ENCODE measurements around the gene AATF. TPM values are rescaled to one million over a fixed set of nuclear protein-coding genes. Genes with fewer than 3 reads are reported as not detected.

Gene AATF
- total and polyA plus RNA-seq, 4 experiments from 2014 or later = 52.0 to 89.4 (median 60.8) TPM

DNA sequence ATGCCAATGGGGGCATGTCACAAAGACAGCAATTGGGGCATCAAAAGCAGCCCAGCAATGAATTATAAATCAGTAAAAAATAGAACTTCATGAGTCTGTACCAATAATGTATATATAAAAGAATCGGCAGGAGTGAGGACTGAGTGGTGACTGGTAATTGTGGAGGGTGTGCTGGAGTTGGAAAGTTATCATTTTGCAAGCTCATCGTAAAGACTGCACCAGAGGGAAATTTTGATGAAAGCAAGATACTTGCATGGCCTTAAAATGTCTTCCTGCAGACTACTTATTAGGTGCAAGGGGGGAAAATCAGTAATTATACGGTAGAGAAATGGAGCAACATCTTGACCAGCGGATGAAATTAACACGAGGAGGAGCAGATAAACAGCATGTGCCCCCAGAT is 138.9 kb downstream of the AATF start:
- peaks cover 0 to 19% of the 10 kb centered on the region in 2 donors for H3K36me3 Mint-ChIP-seq
- no peak for DNase-seq
- no peaks in the 10 kb centered on the region for H3K9me3 Mint-ChIP-seq
- peaks cover 43% of the 10 kb centered on the region for H3K4me1 ChIP-seq (ENCODE audit: insufficient read depth, low read length)
- no peaks in the 10 kb centered on the region for H3K9me3 ChIP-seq (ENCODE audit: control insufficient read depth in 1 of 2, low read length in 2 of 2)
- H3K27me3 ChIP-seq (ENCODE audit: insufficient read depth, low read length) = no peaks in the 10 kb centered on the region
- H3K4me1 Mint-ChIP-seq = peaks cover 36 to 62% (median 43%) of the 10 kb centered on the region in 4 donors
- no peaks in the 10 kb centered on the region for H3K27me3 Mint-ChIP-seq
- POLR2A ChIA-PET (ENCODE audit: partially characterized antibody) = no interaction called here
- no peak overlapping the region for H3K4me3 ChIP-seq (ENCODE audit: low read length in 2 of 2)
- H3K27ac Mint-ChIP-seq = peak overlapping the region in 5 of 7 donors; percentile 25 to 84 (median 61)
- intact Hi-C loops (cut with micrococcal nuclease) = no loop called here
- peak overlapping the region in 4 of 8 donors; percentile 54 to 63 (median 56) for H3K4me3 Mint-ChIP-seq
- H3K27ac ChIP-seq (ENCODE audit: low read depth, low read length) = no peak overlapping the region
- CTCF ChIA-PET (ENCODE audit: partially characterized antibody) = no interaction called here
- H3K36me3 ChIP-seq (ENCODE audit: insufficient read depth, low read length) = no peaks in the 10 kb centered on the region

DNA sequence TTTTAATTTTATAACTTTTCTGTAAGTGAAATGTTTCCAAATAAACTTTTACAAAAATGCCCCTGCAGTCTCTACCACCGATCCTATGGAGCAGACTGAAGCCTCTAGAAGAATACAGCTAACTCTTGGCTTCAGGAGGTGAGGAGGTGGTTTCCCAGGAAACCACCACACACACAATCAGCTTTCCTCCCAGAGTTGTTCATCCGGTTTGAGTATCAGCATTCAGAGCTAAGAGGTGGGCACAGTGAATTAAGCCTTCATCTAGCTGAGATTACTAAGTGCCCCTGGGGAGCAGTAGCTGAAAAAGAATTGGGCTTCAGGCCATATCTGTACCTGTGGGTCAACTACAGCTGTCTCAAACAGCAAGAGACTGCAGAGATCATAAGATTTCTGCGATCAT is 139.7 kb downstream of the AATF start:
- Histone ChIP-seq H3K27ac (ENCODE audit: low read depth, low read length) (peak overlapping the region; percentile 71), H3K27me3 (ENCODE audit: insufficient read depth, low read length) (no peaks in the 10 kb centered on the region), H3K4me3 (ENCODE audit: low read length in 2 of 2) (no peak overlapping the region), H3K9me3 (ENCODE audit: control insufficient read depth in 1 of 2, low read length in 2 of 2) (no peaks in the 10 kb centered on the region), H3K4me1 (ENCODE audit: insufficient read depth, low read length) (peaks cover 43% of the 10 kb centered on the region), H3K36me3 (ENCODE audit: insufficient read depth, low read length) (no peaks in the 10 kb centered on the region)
- Mint-ChIP-seq H3K27me3 (no peaks in the 10 kb centered on the region), H3K36me3 (peaks cover 0 to 25% of the 10 kb centered on the region in 2 donors), H3K27ac (peak overlapping the region; percentile 25 to 97 (median 84)), H3K4me3 (peak overlapping the region in 4 of 8 donors; percentile 57 to 85 (median 68)), H3K4me1 (peaks cover 36 to 62% (median 43%) of the 10 kb centered on the region in 4 donors), H3K9me3 (no peaks in the 10 kb centered on the region)
- POLR2A ChIA-PET (ENCODE audit: partially characterized antibody) = no interaction called here
- CTCF ChIA-PET (ENCODE audit: partially characterized antibody) = interaction anchor here (1.2 kb wide), 1 partner anchor 41 kb away, joined by 5 read pairs; no protein-coding TSS in a partner anchor
- peak; percentile 21 to 60 (median 33) for DNase-seq
- intact Hi-C loops (cut with micrococcal nuclease) = no loop called here

DNA sequence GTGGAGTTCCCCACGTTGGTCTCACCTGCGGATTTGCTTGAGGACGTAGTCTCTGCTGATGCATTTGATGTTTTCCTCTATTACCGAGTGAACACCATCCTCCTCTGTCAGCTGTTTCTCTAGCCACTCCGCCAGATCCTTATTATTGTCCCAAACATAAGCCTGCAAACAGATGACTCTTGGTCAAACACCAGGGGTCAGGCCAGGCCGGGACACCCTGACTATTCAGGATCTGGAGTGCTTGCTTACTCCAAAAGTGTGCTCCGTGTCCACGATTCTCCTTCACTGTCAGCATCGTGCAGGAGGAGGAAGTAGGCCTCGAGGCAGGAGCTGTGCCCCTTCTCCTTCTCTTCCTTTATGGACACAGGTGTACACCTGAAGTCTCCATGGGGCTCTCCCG is 140.2 kb downstream of the AATF start:
- peak overlapping the region in 6 of 8 donors; percentile 11 to 85 (median 60) for H3K4me3 Mint-ChIP-seq
- Histone ChIP-seq H3K27ac (ENCODE audit: low read depth, low read length) (peak overlapping the region; percentile 71), H3K9me3 (ENCODE audit: control insufficient read depth in 1 of 2, low read length in 2 of 2) (no peaks in the 10 kb centered on the region), H3K36me3 (ENCODE audit: insufficient read depth, low read length) (no peaks in the 10 kb centered on the region), H3K4me1 (ENCODE audit: insufficient read depth, low read length) (peaks cover 43% of the 10 kb centered on the region), H3K4me3 (ENCODE audit: low read length in 2 of 2) (no peak overlapping the region), H3K27me3 (ENCODE audit: insufficient read depth, low read length) (no peaks in the 10 kb centered on the region)
- H3K4me1 Mint-ChIP-seq = peaks cover 36 to 63% (median 43%) of the 10 kb centered on the region in 4 donors
- DNase-seq = no peak
- no peaks in the 10 kb centered on the region for H3K27me3 Mint-ChIP-seq
- intact Hi-C loops (cut with micrococcal nuclease) = no loop called here
- CTCF ChIA-PET (ENCODE audit: partially characterized antibody) = interaction anchor here (1.2 kb wide), 1 partner anchor 41 kb away, joined by 5 read pairs; no protein-coding TSS in a partner anchor
- H3K27ac Mint-ChIP-seq = peak overlapping the region; percentile 84 to 97 (median 95)
- H3K9me3 Mint-ChIP-seq = no peaks in the 10 kb centered on the region
- peaks cover 1 to 28% of the 10 kb centered on the region in 2 donors for H3K36me3 Mint-ChIP-seq
- POLR2A ChIA-PET (ENCODE audit: partially characterized antibody) = no interaction called here

DNA sequence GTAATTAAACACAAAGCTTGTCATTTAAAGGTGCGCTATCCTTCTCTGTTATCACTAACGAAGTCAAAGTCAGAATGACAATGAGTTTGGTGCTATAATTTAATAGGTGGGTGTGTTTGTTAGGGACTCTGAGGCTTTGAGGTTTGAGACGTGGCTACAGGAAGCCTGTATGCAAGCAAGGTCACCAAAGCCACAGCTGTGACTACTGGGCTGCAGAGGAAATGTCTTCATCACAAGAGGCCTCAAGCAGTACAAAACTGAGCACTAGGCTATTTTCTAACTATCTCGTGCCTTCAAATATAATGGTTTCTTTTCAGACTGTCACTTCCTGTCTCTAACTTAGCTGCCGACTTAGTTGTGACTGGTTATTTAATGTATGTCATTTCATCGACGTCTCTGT is 141.2 kb downstream of the AATF start:
- POLR2A ChIA-PET (ENCODE audit: partially characterized antibody) = interaction anchor here (1.3 to 1.4 kb wide), 2 partner anchors 9 to 12 kb away, joined by 3 read pairs; no protein-coding TSS in a partner anchor

DNA sequence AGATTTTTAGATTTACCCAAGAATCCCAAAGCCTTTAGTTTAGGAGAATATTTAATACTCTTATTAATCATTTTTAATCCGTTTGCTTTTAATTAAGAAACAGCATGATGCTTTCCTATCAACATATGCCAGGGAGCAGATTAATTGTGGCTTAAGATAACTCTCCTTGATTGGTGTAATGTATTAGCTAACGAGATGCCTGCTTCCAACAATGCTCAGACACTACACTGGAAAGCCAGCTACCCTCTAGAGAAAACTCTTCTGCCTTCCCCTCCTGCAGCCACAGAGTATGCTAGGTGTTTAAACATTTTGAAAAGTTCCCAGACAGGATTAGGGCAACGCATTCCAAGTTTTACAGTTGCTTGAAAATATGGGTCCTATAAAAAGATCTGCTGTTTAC is 142.2 kb downstream of the AATF start:
- peaks cover 14 to 32% of the 10 kb centered on the region in 2 donors for H3K36me3 Mint-ChIP-seq
- intact Hi-C loops (cut with micrococcal nuclease) = no loop called here
- Histone ChIP-seq H3K4me1 (ENCODE audit: insufficient read depth, low read length) (peaks cover 43% of the 10 kb centered on the region), H3K27me3 (ENCODE audit: insufficient read depth, low read length) (no peaks in the 10 kb centered on the region), H3K9me3 (ENCODE audit: control insufficient read depth in 1 of 2, low read length in 2 of 2) (no peaks in the 10 kb centered on the region), H3K36me3 (ENCODE audit: insufficient read depth, low read length) (peaks cover 2% of the 10 kb centered on the region), H3K4me3 (ENCODE audit: low read length in 2 of 2) (no peak overlapping the region), H3K27ac (ENCODE audit: low read depth, low read length) (peak overlapping the region; percentile 71)
- ChIA-PET POLR2A (ENCODE audit: partially characterized antibody) (interaction anchor here (1.4 kb wide), 1 partner anchor 11 kb away, joined by 3 read pairs; no protein-coding TSS in a partner anchor), CTCF (ENCODE audit: partially characterized antibody) (interaction anchor here (1.5 kb wide), 1 partner anchor 32 kb away, joined by 3 read pairs; no protein-coding TSS in a partner anchor)
- no peaks in the 10 kb centered on the region for H3K27me3 Mint-ChIP-seq
- no peak for DNase-seq
- peak overlapping the region in 3 of 8 donors; percentile 11 to 22 (median 17) for H3K4me3 Mint-ChIP-seq
- H3K27ac Mint-ChIP-seq = peak overlapping the region; percentile 84 to 97 (median 95)
- no peaks in the 10 kb centered on the region for H3K9me3 Mint-ChIP-seq
- H3K4me1 Mint-ChIP-seq = peaks cover 40 to 73% (median 44%) of the 10 kb centered on the region in 4 donors

More for the DNA sequence above, 141.2 kb downstream of the AATF start:
- Mint-ChIP-seq H3K4me1 (peaks cover 38 to 73% (median 43%) of the 10 kb centered on the region in 4 donors), H3K36me3 (peaks cover 9 to 34% of the 10 kb centered on the region in 2 donors), H3K4me3 (peak overlapping the region; percentile 29 to 85 (median 60)), H3K27ac (peak overlapping the region; percentile 84 to 97 (median 95)), H3K27me3 (no peaks in the 10 kb centered on the region), H3K9me3 (no peaks in the 10 kb centered on the region)
- Histone ChIP-seq H3K4me3 (ENCODE audit: low read length in 2 of 2) (no peak overlapping the region), H3K9me3 (ENCODE audit: control insufficient read depth in 1 of 2, low read length in 2 of 2) (no peaks in the 10 kb centered on the region), H3K4me1 (ENCODE audit: insufficient read depth, low read length) (peaks cover 43% of the 10 kb centered on the region), H3K36me3 (ENCODE audit: insufficient read depth, low read length) (no peaks in the 10 kb centered on the region), H3K27ac (ENCODE audit: low read depth, low read length) (peak overlapping the region; percentile 71), H3K27me3 (ENCODE audit: insufficient read depth, low read length) (no peaks in the 10 kb centered on the region)
- CTCF ChIA-PET (ENCODE audit: partially characterized antibody) = interaction anchor here (1.5 kb wide), 1 partner anchor 33 kb away, joined by 3 read pairs; no protein-coding TSS in a partner anchor
- DNase-seq = peak; percentile 73 to 83 (median 80)
- intact Hi-C loops (cut with micrococcal nuclease) = no loop called here

DNA sequence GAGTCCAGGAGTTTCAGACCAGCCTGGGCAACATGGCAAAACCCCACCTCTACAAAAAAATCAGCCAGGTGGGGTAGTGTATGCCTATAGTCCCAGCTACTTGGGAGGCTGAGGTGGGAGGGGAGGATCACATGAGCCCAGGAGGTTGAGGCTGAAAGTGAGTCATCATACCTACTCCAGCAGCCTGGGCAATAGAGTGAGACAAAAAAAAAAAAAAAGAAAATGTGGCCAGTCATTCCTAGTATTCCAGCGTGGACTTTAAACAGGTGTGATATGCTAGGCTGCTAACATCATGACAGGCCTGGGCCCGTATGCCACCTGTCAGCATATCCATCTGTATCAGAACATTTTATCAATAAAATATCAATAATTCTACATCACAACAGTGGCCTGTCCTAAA is 143.3 kb downstream of the AATF start:
- Mint-ChIP-seq H3K9me3 (no peaks in the 10 kb centered on the region), H3K4me3 (peak overlapping the region in 1 of 8 donors; percentile 12), H3K27ac (peak overlapping the region; percentile 25 to 97 (median 80)), H3K36me3 (peaks cover 26 to 39% of the 10 kb centered on the region in 2 donors), H3K27me3 (no peaks in the 10 kb centered on the region), H3K4me1 (peaks cover 40 to 77% (median 44%) of the 10 kb centered on the region in 4 donors)
- Histone ChIP-seq H3K36me3 (ENCODE audit: insufficient read depth, low read length) (peaks cover 13% of the 10 kb centered on the region), H3K4me1 (ENCODE audit: insufficient read depth, low read length) (peaks cover 43% of the 10 kb centered on the region), H3K27ac (ENCODE audit: low read depth, low read length) (no peak overlapping the region), H3K9me3 (ENCODE audit: control insufficient read depth in 1 of 2, low read length in 2 of 2) (no peaks in the 10 kb centered on the region), H3K4me3 (ENCODE audit: low read length in 2 of 2) (no peak overlapping the region), H3K27me3 (ENCODE audit: insufficient read depth, low read length) (no peaks in the 10 kb centered on the region)
- CTCF ChIA-PET (ENCODE audit: partially characterized antibody) = interaction anchor here (0.7 kb wide), 1 partner anchor 45 kb away, joined by 3 read pairs; no protein-coding TSS in a partner anchor
- POLR2A ChIA-PET (ENCODE audit: partially characterized antibody) = interaction anchor here (1.6 kb wide), 1 partner anchor 143 kb away, joined by 3 read pairs; no protein-coding TSS in a partner anchor
- no peak for DNase-seq
- intact Hi-C loops (cut with micrococcal nuclease) = no loop called here

DNA sequence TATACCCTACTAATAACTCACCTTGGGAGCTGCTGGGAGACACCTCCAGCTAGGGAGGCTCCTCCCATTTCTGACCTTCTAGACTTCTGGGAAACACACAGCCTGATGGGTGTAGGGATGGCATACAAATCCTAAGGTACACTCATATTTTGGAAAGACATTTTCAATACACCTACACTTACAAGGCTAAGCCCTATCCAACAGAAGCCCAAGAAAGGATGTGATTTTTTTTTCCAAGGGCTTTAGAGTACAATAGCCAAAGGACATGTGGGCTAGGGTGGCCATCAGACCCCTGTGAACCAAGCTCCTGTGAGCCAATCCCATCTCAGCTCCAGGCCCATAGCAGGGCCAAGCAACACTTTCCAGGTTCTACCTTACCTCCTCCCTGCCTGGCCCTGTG is 143.9 kb downstream of the AATF start:
- H3K4me3 Mint-ChIP-seq = peak overlapping the region in 1 of 8 donors; percentile 12
- no peaks in the 10 kb centered on the region for H3K27me3 ChIP-seq (ENCODE audit: insufficient read depth, low read length)
- peaks cover 17% of the 10 kb centered on the region for H3K36me3 ChIP-seq (ENCODE audit: insufficient read depth, low read length)
- ChIA-PET POLR2A (ENCODE audit: partially characterized antibody) (interaction anchor here (1.6 kb wide), 1 partner anchor 143 kb away, joined by 3 read pairs; no protein-coding TSS in a partner anchor), CTCF (ENCODE audit: partially characterized antibody) (no interaction called here)
- no peaks in the 10 kb centered on the region for H3K27me3 Mint-ChIP-seq
- H3K4me3 ChIP-seq (ENCODE audit: low read length in 2 of 2) = no peak overlapping the region
- H3K4me1 Mint-ChIP-seq = peaks cover 35 to 71% (median 39%) of the 10 kb centered on the region in 4 donors
- intact Hi-C loops (cut with micrococcal nuclease) = no loop called here
- peaks cover 31 to 42% of the 10 kb centered on the region in 2 donors for H3K36me3 Mint-ChIP-seq
- peak overlapping the region in 6 of 7 donors; percentile 42 to 95 (median 64) for H3K27ac Mint-ChIP-seq
- H3K9me3 ChIP-seq (ENCODE audit: control insufficient read depth in 1 of 2, low read length in 2 of 2) = no peaks in the 10 kb centered on the region
- no peak overlapping the region for H3K27ac ChIP-seq (ENCODE audit: low read depth, low read length)
- no peaks in the 10 kb centered on the region for H3K9me3 Mint-ChIP-seq
- DNase-seq = no peak
- peaks cover 39% of the 10 kb centered on the region for H3K4me1 ChIP-seq (ENCODE audit: insufficient read depth, low read length)

Data from CD4-positive, alpha-beta memory T cell (primary cell).